GM12864 (cell line): ENCODE results near the gene DDX56.

Experiments
- DNase-seq: peaks from one replicate; pipeline ENCODE4 v3.0.0-alpha.2; 2011; ENCODE audit warnings: low read depth
- H3K4me3 ChIP-seq: 2 replicates; pipeline ENCODE4 v1.5.1; 2011; ENCODE audit warnings: mild to moderate bottlenecking, low read depth, low read length, control low read depth
- TF ChIP-seq, protein P1 (sequence below): IDR thresholded peaks from 2 replicates; pipeline ENCODE4 v1.5.1; 2011; ENCODE audit warnings: low read depth, mild to moderate bottlenecking, moderate library complexity, low read length, control low read depth, inconsistent platforms; ENCODE audit errors: missing control alignments

Gene DDX56

GRCh38 chr7:44595934-44596635 is 22.4 kb upstream of the DDX56 start:
- DNase-seq, result no peak
- TF ChIP-seq, protein P1, sequence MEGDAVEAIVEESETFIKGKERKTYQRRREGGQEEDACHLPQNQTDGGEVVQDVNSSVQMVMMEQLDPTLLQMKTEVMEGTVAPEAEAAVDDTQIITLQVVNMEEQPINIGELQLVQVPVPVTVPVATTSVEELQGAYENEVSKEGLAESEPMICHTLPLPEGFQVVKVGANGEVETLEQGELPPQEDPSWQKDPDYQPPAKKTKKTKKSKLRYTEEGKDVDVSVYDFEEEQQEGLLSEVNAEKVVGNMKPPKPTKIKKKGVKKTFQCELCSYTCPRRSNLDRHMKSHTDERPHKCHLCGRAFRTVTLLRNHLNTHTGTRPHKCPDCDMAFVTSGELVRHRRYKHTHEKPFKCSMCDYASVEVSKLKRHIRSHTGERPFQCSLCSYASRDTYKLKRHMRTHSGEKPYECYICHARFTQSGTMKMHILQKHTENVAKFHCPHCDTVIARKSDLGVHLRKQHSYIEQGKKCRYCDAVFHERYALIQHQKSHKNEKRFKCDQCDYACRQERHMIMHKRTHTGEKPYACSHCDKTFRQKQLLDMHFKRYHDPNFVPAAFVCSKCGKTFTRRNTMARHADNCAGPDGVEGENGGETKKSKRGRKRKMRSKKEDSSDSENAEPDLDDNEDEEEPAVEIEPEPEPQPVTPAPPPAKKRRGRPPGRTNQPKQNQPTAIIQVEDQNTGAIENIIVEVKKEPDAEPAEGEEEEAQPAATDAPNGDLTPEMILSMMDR, result no peak
- no peak overlapping the region for H3K4me3 ChIP-seq

GRCh38 chr7:44590910-44591309 is 17.2 kb upstream of the DDX56 start:
- no peak for DNase-seq
- TF ChIP-seq, protein P1, result no peak
- no peak overlapping the region for H3K4me3 ChIP-seq

DNA sequence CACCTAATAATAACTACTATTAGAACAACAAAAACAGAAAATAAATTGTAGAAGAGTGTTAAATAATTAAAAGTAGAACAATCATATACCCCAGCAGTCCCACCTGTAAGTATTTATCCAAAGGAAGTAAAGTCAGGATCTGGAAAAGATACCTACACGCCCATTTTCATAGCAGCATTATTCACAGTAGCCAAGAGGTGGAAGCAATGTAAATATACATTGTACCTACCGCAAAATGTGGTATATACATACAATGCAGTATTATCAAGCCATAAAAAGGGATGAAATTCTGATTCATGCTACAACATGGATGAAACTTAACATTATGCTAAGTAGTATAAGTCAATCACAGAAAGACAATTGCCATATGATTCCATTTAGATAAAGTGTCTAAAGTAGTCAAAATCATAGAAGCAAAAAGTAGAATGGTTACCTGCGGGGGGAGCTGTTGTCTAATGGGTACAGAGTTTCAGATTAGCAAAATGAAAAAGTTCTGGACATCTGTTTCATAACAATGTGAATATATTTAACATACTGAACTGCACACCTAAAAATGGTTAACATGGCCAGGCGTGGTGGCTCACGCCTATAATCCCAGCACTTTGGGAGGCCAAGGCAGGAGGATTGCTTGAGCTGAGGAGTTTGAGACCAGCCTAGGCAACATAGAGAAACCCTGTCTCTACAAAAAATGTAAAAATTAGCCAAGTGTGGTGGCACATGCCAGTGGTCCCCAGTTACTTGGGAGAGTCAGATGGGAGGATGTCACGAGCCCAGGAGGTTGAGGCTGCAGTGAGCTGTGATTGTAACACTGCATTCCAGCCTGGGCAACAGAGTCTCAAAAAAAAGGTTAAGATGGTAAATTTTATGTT is 14.4 kb upstream of the DDX56 start:
- TF ChIP-seq, protein P1, result peak; percentile 56
- no peak overlapping the region for H3K4me3 ChIP-seq
- no peak for DNase-seq

- peak overlapping the region; percentile 94 for H3K4me3 ChIP-seq
- DNase-seq, result no peak
- TF ChIP-seq, protein P1, result no peak
These were observed 9.6 kb upstream of the DDX56 start for GRCh38 chr7:44583146-44583865.

GRCh38 chr7:44581879-44582603 is 8.3 kb upstream of the DDX56 start, which contains the start of gene TMED4:
Gene TMED4, minus strand, starts transcription at chr7:44582231. Its CDS starts 25 bp downstream, at chr7:44582206.
- H3K4me3 ChIP-seq, result peak within 1 kb of the TSS; percentile 94
- TF ChIP-seq, protein P1, result no peak
- DNase-seq, result peak; percentile 96

DNA sequence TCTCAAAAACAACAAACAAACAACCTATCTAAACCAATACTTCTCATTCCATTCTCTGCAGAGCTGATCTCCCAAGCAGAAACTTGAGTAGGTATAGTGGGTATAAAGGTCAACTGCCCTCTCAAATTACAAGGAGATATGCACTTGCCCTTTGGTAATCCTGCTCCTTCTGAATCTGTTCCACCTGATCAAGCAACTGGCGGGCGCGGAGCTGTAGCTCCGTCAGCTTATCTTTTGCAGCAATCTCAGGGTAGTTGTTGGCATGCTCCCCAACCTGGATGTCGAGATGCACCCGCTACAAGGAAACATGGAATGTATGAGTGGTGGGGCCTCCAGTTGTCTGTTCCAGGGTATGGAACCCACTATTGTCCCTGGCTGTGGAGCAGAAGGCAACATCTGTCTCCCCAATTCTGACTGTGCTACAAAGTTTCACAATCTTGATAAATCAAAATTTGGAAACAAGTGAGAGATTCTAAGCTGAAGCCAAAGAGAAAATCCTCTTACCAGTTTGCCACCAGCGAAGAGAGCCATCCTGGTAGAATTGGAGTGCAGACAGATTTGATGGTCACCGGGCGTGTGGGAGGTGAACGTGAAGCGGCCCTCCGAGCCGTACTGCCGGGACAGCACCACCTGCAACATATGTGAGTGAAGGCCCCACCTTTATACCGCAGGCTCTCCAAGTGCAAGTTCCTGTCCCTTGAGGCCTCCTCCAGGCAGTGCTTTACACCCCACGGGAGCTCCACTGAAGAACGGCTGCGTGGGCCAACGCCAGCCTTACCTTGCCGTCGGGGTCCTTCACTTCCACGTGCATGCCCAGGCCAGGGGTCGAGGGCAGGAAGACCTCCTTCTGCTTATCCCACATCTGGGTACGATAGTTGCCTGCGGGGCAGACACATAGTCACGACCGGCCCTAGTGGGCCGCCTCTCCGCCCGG is 7.5 kb upstream of the DDX56 start:
- DNase-seq, result peak; percentile 35
- H3K4me3 ChIP-seq, result peak overlapping the region; percentile 74
- TF ChIP-seq, protein P1, result no peak
